Chondrocyte (in vitro differentiated cells): ENCODE results near the gene GRAMD2B. TPM values are rescaled to one million over a fixed set of nuclear protein-coding genes. Genes with fewer than 3 reads are reported as not detected.

ENCODE experiments used
- DNase-seq: peaks from one replicate; pipeline ENCODE4 v3.0.0; 2021; ENCODE audit warnings: mixed read lengths, low spot score
- H3K27ac Mint-ChIP-seq: one replicate; pipeline ENCODE4 v1.8.0; 2021; ENCODE audit warnings: mild to moderate bottlenecking, moderate library complexity, mixed read lengths; ENCODE audit not compliant: unreplicated experiment
- H3K27me3 Mint-ChIP-seq: 2 replicates; pipeline ENCODE4 v1.8.0; 2021; ENCODE audit warnings: low read depth, mixed read lengths
- H3K36me3 Mint-ChIP-seq: 2 replicates; pipeline ENCODE4 v1.8.0; 2021; ENCODE audit warnings: low read depth, mixed read lengths
- H3K4me1 Mint-ChIP-seq: 2 replicates; pipeline ENCODE4 v1.8.0; 2021; ENCODE audit warnings: low read depth, mild to moderate bottlenecking, mixed read lengths
- H3K4me3 Mint-ChIP-seq: one replicate; pipeline ENCODE4 v1.8.0; 2021; ENCODE audit warnings: mild to moderate bottlenecking, moderate library complexity, mixed read lengths; ENCODE audit not compliant: unreplicated experiment
- H3K9me3 Mint-ChIP-seq: 2 replicates; pipeline ENCODE4 v1.8.0; 2021; ENCODE audit warnings: low read depth, mixed read lengths
- total RNA-seq: library from RNA; stranded (reverse); gene quantifications from 3 replicates; pipeline ENCODE4 v1.2.1, GENCODE V29; 2021
- TF ChIP-seq, protein P1 (sequence below): fragments of 200-600 bp; sonication (generic); IDR thresholded peaks from 2 replicates; pipeline ENCODE4 v1.5.0; 2021; ENCODE audit warnings: antibody characterized with exemption, mild to moderate bottlenecking, moderate library complexity

GRAMD2B gene
- total RNA-seq, 1 donor from 2014 or later, result 72.4 TPM

DNA sequence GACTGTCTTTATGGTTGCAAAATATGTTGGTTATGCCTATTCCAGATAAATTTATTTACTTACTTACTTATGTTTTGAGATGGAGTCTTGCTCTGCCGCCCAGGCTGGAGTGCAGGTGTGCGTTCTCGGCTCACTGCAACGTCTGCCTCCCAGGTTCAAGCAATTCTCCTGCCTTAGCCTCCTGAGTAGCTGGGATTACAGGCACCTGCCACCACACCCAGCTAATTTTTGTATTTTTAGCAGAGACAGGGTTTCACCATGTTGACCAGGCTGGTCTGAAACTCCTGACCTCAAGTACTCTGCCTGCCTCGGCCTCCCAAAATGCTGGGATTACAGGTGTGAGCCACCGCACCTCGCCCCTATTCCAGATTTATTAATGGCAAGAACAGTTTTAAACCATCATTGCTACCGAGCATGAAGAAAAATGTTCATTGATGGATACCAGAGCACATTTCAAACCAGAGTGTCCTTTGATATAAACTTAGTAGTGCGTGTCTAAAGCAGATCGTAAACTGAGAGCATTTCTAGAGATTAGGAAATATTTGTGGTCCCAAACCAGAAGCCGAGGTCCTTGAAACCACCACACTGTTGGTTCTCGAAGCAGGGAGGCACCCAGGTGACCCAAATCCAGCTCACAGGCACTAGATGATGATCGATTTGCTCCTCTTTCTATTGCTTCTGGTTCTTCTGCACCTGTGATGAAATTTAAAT, 85.2 kb downstream of the GRAMD2B start:
- Mint-ChIP-seq H3K4me3 (no peak overlapping the region), H3K4me1 (peaks cover 24% of the 10 kb centered on the region), H3K36me3 (no peaks in the 10 kb centered on the region), H3K27ac (peak overlapping the region; percentile 68), H3K9me3 (no peaks in the 10 kb centered on the region), H3K27me3 (no peaks in the 10 kb centered on the region)
- DNase-seq, result no peak
- TF ChIP-seq, protein P1, sequence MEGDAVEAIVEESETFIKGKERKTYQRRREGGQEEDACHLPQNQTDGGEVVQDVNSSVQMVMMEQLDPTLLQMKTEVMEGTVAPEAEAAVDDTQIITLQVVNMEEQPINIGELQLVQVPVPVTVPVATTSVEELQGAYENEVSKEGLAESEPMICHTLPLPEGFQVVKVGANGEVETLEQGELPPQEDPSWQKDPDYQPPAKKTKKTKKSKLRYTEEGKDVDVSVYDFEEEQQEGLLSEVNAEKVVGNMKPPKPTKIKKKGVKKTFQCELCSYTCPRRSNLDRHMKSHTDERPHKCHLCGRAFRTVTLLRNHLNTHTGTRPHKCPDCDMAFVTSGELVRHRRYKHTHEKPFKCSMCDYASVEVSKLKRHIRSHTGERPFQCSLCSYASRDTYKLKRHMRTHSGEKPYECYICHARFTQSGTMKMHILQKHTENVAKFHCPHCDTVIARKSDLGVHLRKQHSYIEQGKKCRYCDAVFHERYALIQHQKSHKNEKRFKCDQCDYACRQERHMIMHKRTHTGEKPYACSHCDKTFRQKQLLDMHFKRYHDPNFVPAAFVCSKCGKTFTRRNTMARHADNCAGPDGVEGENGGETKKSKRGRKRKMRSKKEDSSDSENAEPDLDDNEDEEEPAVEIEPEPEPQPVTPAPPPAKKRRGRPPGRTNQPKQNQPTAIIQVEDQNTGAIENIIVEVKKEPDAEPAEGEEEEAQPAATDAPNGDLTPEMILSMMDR, result no peak

DNA sequence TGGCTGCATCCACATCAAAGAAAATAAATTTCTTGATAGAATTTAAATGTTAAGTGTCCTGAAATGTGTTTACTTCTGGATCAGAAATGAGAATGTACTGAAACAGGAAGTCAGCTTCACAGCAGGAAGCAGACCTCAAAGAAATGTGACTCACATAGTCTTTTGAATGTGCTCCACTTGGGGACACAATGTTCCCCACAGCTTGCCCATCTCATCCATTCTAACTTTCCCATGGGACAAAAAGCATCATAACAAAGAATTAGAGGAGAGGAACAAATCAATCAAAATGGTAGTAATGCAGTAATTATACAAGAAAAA, 85.7 kb downstream of the GRAMD2B start:
- DNase-seq, result no peak
- TF ChIP-seq, protein P1, result no peak

DNA sequence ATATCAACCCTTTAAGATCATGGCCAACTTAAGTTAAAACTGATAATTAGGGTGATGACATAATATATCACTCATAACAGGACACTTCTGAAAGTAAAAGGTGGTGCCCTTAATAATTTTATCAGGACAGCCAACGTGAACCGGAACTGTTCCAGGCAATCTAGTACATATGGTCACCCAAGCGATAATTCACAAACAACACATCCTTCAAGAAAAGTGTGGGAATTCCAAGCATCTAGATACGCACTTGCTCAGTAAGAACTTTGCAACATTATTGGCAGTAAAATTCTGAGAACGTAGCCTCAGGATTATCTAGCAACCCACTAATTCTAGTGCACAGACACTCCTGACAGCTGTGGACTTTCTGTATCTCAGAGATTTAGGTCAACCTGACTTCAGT, 86.1 kb downstream of the GRAMD2B start:
- Mint-ChIP-seq H3K4me3 (no peak overlapping the region), H3K27me3 (no peaks in the 10 kb centered on the region), H3K27ac (peak overlapping the region; percentile 68), H3K36me3 (no peaks in the 10 kb centered on the region), H3K9me3 (no peaks in the 10 kb centered on the region), H3K4me1 (peaks cover 19% of the 10 kb centered on the region)
- TF ChIP-seq, protein P1, result no peak
- DNase-seq, result no peak

More for the DNA sequence above, 85.7 kb downstream of the GRAMD2B start:
- H3K4me3 Mint-ChIP-seq, result no peak overlapping the region
- H3K36me3 Mint-ChIP-seq, result no peaks in the 10 kb centered on the region
- H3K9me3 Mint-ChIP-seq, result no peaks in the 10 kb centered on the region
- peak overlapping the region; percentile 68 for H3K27ac Mint-ChIP-seq
- peaks cover 23% of the 10 kb centered on the region for H3K4me1 Mint-ChIP-seq
- H3K27me3 Mint-ChIP-seq, result no peaks in the 10 kb centered on the region

DNA sequence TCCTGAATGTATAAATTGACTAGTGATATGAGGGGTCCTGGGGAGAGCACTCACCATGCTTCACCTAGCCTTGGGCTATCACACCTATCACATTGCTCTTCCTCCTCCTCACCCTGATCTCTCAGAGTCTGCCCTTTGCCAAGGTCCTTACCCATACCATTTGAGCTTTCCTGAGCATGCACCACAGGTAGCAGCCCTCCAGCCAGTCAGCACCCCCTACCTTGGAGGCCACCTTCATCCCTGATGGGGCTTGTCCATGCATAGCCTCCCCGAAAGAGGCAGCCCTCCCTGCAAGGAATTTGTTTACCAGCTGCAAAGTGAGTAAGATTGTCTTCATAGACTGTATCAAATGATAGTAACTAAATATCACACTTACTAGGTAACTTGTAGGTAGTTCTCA, 88.8 kb downstream of the GRAMD2B start:
- DNase-seq, result no peak
- TF ChIP-seq, protein P1, result no peak
- Mint-ChIP-seq H3K27me3 (no peaks in the 10 kb centered on the region), H3K9me3 (no peaks in the 10 kb centered on the region), H3K4me3 (no peak overlapping the region), H3K4me1 (peaks cover 34% of the 10 kb centered on the region), H3K27ac (no peak overlapping the region), H3K36me3 (no peaks in the 10 kb centered on the region)

DNA sequence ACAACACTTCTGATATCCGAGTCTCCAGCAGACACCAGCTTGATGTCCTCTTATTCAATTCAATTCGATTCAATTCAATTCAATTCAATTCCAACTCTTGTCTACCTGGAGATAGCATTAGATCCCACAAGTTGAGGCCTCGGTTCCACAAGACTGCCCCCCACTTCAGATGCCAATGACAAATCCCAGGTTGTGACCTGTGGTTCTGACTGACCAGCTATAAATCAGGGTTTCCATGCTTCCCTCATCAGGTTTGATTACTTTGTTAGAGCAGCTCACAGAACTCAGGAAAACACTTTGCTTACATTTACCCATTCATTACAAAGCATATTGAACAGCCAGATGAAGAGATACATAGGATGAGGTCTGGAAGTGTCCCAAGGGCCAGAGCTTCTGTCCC, 89.2 kb downstream of the GRAMD2B start:
- DNase-seq, result no peak
- no peak overlapping the region for H3K27ac Mint-ChIP-seq
- no peaks in the 10 kb centered on the region for H3K9me3 Mint-ChIP-seq

More for the DNA sequence above, 89.2 kb downstream of the GRAMD2B start:
- no peak overlapping the region for H3K4me3 Mint-ChIP-seq
- peaks cover 36% of the 10 kb centered on the region for H3K4me1 Mint-ChIP-seq
- H3K27me3 Mint-ChIP-seq, result no peaks in the 10 kb centered on the region
- TF ChIP-seq, protein P1, result no peak
- H3K36me3 Mint-ChIP-seq, result no peaks in the 10 kb centered on the region
